HUES6 (cell line): ENCODE data around the gene UBTD1.
"Not testable (repeated sequence)": the region's sequence is repeated elsewhere in the genome, so short reads cannot be mapped to it uniquely, and the experiment has no call there.

Source experiments
- H3K27ac ChIP-seq: 2 replicates; pipeline ENCODE4 v1.7.0; 2013; ENCODE audit warnings: low read depth, mild to moderate bottlenecking, low read length, inconsistent platforms
- H3K27me3 ChIP-seq: 2 replicates; pipeline ENCODE4 v1.6.1; 2013; ENCODE audit warnings: low read length; ENCODE audit not compliant: control insufficient read depth, insufficient read depth
- H3K36me3 ChIP-seq: 2 replicates; pipeline ENCODE4 v1.6.1; 2013; ENCODE audit warnings: low read length; ENCODE audit not compliant: control insufficient read depth, insufficient read depth
- H3K4me1 ChIP-seq: 2 replicates; pipeline ENCODE4 v1.6.1; 2013; ENCODE audit warnings: low read length; ENCODE audit not compliant: control insufficient read depth, insufficient read depth
- H3K4me3 ChIP-seq: 2 replicates; pipeline ENCODE4 v1.5.1; 2013; ENCODE audit warnings: low read depth, low read length
- H3K9ac ChIP-seq: one replicate; pipeline ENCODE4 v1.6.1; 2013; ENCODE audit warnings: mild to moderate bottlenecking, low read length
- H3K9me3 ChIP-seq: 2 replicates; pipeline ENCODE4 v1.6.1; 2013; ENCODE audit warnings: low read depth, low read length; ENCODE audit not compliant: control insufficient read depth, insufficient read depth

The UBTD1 gene

DNA sequence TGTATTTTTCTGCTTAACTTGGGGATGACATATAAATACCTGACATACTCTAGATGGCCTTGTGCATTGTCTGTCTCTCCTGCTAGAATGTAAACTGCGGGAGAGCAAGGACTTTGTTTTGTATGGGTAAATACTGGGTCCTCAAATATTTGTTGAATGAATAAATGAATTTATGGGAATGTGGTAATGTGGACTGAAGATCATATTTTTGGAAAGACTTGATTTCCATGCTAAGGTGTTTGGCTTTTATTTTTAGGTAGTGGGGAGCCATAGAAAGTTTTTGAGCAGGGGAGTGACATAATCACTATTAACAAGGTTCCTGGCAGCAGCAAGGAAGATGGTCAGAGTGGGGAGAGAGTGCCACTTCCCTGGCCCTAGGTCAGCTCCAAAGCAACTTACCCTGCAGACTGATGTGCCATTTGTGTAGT is 27.0 kb downstream of the UBTD1 start:
- H3K27me3 ChIP-seq, result no peaks in the 10 kb centered on the region
- H3K9ac ChIP-seq, result no peak overlapping the region
- no peak overlapping the region for H3K27ac ChIP-seq
- H3K4me1 ChIP-seq, result peaks cover 11% of the 10 kb centered on the region
- no peak overlapping the region for H3K4me3 ChIP-seq
- peaks cover 7% of the 10 kb centered on the region for H3K9me3 ChIP-seq
- H3K36me3 ChIP-seq, result no peaks in the 10 kb centered on the region

DNA sequence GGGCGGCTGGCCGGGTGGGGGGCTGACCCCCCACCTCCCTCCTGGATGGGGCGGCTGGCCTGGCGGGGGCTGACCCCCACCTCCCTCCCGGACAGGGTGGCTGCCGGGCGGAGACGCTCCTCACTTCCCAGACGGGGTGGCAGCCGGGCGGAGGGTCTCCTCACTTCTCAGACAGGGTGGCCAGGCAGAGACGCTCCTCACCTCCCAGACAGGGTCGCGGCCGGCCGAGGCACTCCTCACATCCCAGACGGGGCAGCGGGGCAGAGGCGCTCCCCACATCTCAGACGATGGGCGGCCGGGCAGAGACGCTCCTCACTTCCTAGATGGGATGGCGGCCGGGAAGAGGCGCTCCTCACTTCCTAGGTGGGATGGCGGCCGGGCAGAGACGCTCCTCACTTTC is 30.2 kb downstream of the UBTD1 start:
- H3K27ac ChIP-seq, H3K4me3 ChIP-seq, H3K36me3 ChIP-seq, H3K9ac ChIP-seq, H3K27me3 ChIP-seq, H3K9me3 ChIP-seq: not testable (repeated sequence)
- peaks cover 18% of the 10 kb centered on the region; the same call in 1 of the 2 replicates for H3K4me1 ChIP-seq

DNA sequence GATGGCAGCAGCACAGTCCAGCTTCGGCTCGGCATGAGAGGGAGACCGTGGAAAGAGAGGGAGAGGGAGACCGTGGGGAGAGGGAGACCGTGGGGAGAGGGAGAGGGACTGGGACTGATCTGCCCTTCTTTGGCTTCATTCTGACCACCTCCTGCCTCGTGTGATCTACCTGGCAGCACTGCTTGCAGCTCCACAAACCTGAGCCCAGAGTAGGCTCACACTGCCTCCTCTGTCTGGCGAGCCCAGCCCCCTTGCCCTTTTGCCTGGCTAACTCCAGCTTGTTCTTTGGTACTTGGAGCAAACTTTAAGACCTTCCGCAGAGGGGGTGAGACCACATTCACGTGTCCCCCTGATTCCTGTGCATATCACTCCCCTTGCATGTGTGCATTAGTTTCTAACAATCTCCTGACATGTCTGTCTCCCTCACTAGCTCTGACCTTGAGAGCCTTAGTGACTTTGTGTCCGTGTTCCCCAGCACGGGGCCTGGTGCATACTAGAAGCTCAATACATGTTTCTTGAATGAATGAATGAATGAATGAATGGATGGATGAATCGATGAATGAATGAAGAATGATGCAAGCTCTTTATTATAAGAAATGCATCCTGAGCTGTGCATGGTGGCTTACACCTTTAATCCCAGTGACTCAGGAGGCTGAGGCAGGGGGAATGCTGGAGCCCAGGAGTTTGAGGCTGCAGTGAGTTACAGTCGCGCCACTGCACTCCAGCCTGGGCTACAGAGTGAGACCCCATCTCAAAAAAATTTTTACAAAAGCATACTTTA is 31.2 kb downstream of the UBTD1 start:
- peaks cover 18% of the 10 kb centered on the region; the same call in 1 of the 2 replicates for H3K4me1 ChIP-seq
- peaks cover 7% of the 10 kb centered on the region for H3K9me3 ChIP-seq
- H3K36me3 ChIP-seq, result no peaks in the 10 kb centered on the region
- H3K27me3 ChIP-seq, result no peaks in the 10 kb centered on the region
- no peak overlapping the region for H3K4me3 ChIP-seq
- H3K9ac ChIP-seq, result no peak overlapping the region
- H3K27ac ChIP-seq, result no peak overlapping the region

DNA sequence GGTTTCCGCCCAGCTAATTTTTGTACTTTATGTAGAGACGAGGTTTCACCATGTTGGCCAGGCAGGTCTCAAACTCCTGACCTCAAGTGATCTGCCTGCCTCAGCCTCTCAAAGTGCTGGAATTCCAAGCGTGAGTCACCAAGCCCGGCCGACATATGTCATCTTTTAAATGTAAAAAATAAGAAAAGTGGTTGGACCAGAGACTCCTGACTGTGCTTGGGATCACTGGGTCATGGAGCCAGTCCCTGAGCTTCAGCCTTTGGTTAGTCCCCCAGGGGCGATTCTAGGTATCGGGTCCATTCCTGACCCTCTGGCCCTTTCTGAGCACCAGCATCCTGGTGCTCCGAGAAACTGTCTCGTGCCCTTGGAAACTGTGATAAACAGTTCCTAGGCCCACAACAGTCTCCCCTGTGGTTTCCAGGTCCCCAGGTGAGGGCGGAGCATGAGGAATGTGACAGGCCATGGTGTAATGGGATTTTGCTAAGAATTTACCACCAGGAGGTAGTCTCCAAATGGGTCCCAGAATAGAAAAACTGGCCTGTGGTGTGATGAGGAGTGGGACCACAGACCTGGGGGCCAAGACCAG is 32.8 kb downstream of the UBTD1 start:
- Histone ChIP-seq H3K27me3 (no peaks in the 10 kb centered on the region), H3K9me3 (peaks cover 7% of the 10 kb centered on the region), H3K4me3 (no peak overlapping the region), H3K36me3 (no peaks in the 10 kb centered on the region), H3K27ac (no peak overlapping the region), H3K9ac (no peak overlapping the region), H3K4me1 (peaks cover 18% of the 10 kb centered on the region; the same call in 1 of the 2 replicates)

- H3K9me3 ChIP-seq, result peaks cover 7% of the 10 kb centered on the region
- no peaks in the 10 kb centered on the region for H3K36me3 ChIP-seq
- no peaks in the 10 kb centered on the region for H3K27me3 ChIP-seq
- H3K27ac ChIP-seq, result no peak overlapping the region
- H3K4me3 ChIP-seq, result no peak overlapping the region
- no peak overlapping the region for H3K9ac ChIP-seq
- peaks cover 18% of the 10 kb centered on the region; the same call in 1 of the 2 replicates for H3K4me1 ChIP-seq
Measured at GRCh38 chr10:97532935-97533671, 34.4 kb downstream of the UBTD1 start.

GRCh38 chr10:97533888-97534287 is 35.2 kb downstream of the UBTD1 start:
- Histone ChIP-seq H3K4me3 (no peak overlapping the region), H3K9me3 (peaks cover 7% of the 10 kb centered on the region), H3K27me3 (no peaks in the 10 kb centered on the region), H3K4me1 (peaks cover 20% of the 10 kb centered on the region; the same call in 1 of the 2 replicates), H3K36me3 (no peaks in the 10 kb centered on the region), H3K27ac (no peak overlapping the region), H3K9ac (no peak overlapping the region)

DNA sequence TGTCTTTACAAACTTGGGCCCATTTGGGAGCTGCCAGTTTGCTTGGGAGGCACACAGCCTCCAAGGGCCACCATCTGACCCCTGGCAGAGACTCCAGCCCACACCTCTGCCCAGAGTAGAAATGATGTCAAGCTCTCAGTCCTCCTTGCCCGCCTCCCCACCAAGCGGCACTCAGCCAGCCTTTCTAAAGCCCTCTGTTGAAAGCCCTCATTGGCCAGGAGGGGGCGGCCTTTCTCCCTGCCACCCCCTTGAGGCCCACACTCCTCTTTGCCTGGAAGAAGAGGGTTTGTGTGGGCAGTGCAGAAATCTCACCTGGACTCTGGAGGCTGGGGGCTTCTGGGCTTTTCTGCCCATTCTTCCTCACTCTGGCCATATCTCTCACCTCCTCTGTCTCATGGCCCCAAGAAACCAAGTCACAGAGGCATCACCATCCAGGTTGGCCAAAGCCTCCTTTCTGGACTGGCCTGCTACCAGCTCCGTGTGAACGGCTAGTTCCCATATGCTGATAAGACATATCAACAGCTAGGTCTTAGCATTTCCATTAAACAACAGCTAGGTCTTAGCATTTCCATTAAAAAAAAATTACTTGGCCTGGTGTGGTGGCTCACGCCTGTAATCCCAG is 36.1 kb downstream of the UBTD1 start:
- Histone ChIP-seq H3K4me3 (no peak overlapping the region), H3K27me3 (no peaks in the 10 kb centered on the region), H3K27ac (no peak overlapping the region), H3K36me3 (no peaks in the 10 kb centered on the region), H3K9me3 (peaks cover 3% of the 10 kb centered on the region), H3K4me1 (peaks cover 28% of the 10 kb centered on the region; the same call in 1 of the 2 replicates), H3K9ac (no peak overlapping the region)

GRCh38 chr10:97537186-97537869 is 38.6 kb downstream of the UBTD1 start:
- Histone ChIP-seq H3K36me3 (no peaks in the 10 kb centered on the region), H3K27ac (no peak overlapping the region), H3K9ac (no peak overlapping the region), H3K4me3 (no peak overlapping the region), H3K9me3 (no peaks in the 10 kb centered on the region), H3K4me1 (peaks cover 34% of the 10 kb centered on the region), H3K27me3 (no peaks in the 10 kb centered on the region)

- Histone ChIP-seq H3K27me3 (no peaks in the 10 kb centered on the region), H3K4me3 (no peak overlapping the region), H3K27ac (no peak overlapping the region), H3K9ac (no peak overlapping the region), H3K9me3 (no peaks in the 10 kb centered on the region), H3K4me1 (peaks cover 37% of the 10 kb centered on the region), H3K36me3 (no peaks in the 10 kb centered on the region)
Measured at GRCh38 chr10:97538411-97538810, 39.7 kb downstream of the UBTD1 start.

GRCh38 chr10:97538839-97539238 is 40.1 kb downstream of the UBTD1 start:
- no peaks in the 10 kb centered on the region for H3K9me3 ChIP-seq
- H3K9ac ChIP-seq, result no peak overlapping the region
- H3K27me3 ChIP-seq, result no peaks in the 10 kb centered on the region
- H3K4me3 ChIP-seq, result no peak overlapping the region
- H3K36me3 ChIP-seq, result no peaks in the 10 kb centered on the region
- H3K4me1 ChIP-seq, result peaks cover 38% of the 10 kb centered on the region
- no peak overlapping the region for H3K27ac ChIP-seq
